ENCODE results near the gene FAM234B. TPM values are rescaled to one million over a fixed set of nuclear protein-coding genes. Genes with fewer than 3 reads are reported as not detected.

FAM234B gene
- total RNA-seq, 1 donor: 3.3 TPM

DNA sequence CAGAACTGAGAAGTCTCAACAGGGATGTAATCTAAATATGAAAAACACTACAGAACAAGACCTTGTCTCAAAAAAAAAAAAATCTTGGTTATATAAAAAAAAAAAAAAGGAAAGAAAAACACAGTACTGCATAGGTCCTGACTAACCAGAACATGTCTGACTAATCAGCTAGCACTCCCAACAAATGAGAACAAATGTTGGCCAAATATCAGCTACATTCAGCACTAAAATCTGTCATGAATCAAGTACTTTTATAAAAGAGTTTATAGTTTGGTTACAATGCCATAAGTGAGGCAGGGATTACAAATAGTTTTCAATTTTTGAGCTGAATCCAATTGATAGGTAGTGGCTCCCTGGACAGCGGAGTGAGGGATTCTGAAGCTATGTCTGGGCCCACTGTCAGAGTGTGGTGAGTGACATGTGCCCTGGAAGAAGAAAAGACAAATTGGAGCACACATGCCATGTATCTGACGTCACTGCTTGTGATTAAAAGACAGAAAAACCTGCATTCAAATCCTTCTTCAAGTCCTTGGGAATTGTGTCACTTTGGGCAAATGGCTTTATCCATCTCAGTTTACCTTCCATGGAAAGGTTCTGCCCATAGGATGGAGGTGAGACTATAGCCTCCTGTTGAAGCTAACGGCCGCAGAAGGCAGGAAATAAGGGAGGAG, 5.6 kb upstream of the FAM234B start:
- H3K79me2 ChIP-seq (ENCODE audit: insufficient read depth, low read length): no peaks in the 10 kb centered on the region
- H3K4me1 ChIP-seq (ENCODE audit: insufficient read depth, low read length): peaks cover 11% of the 10 kb centered on the region
- H3K36me3 ChIP-seq (ENCODE audit: insufficient read depth, low read length): no peaks in the 10 kb centered on the region
- H3K9me3 ChIP-seq (ENCODE audit: low read depth, low read length): no peaks in the 10 kb centered on the region
- TF ChIP-seq, protein P1, sequence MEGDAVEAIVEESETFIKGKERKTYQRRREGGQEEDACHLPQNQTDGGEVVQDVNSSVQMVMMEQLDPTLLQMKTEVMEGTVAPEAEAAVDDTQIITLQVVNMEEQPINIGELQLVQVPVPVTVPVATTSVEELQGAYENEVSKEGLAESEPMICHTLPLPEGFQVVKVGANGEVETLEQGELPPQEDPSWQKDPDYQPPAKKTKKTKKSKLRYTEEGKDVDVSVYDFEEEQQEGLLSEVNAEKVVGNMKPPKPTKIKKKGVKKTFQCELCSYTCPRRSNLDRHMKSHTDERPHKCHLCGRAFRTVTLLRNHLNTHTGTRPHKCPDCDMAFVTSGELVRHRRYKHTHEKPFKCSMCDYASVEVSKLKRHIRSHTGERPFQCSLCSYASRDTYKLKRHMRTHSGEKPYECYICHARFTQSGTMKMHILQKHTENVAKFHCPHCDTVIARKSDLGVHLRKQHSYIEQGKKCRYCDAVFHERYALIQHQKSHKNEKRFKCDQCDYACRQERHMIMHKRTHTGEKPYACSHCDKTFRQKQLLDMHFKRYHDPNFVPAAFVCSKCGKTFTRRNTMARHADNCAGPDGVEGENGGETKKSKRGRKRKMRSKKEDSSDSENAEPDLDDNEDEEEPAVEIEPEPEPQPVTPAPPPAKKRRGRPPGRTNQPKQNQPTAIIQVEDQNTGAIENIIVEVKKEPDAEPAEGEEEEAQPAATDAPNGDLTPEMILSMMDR (IDR thresholded peaks at IDR 0.05; ENCODE audit: extremely low read depth, low read depth, low read length): no peak
- H4K20me1 ChIP-seq (ENCODE audit: insufficient read depth, low read length): no peaks in the 10 kb centered on the region
- H3K27me3 ChIP-seq (ENCODE audit: insufficient read depth, low read length): no peaks in the 10 kb centered on the region
- peak overlapping the region; percentile 54 for H3K27ac ChIP-seq (ENCODE audit: low read depth, low read length)
- H2AFZ ChIP-seq (ENCODE audit: low read length): no peak overlapping the region
- peak overlapping the region; percentile 50 for H3K4me2 ChIP-seq (ENCODE audit: insufficient read depth, low read length)
- no peak overlapping the region for H3K4me3 ChIP-seq (ENCODE audit: insufficient read depth, low read length)
- peak; percentile 95 for DNase-seq (ENCODE audit: insufficient read length, low spot score, missing footprints)

DNA sequence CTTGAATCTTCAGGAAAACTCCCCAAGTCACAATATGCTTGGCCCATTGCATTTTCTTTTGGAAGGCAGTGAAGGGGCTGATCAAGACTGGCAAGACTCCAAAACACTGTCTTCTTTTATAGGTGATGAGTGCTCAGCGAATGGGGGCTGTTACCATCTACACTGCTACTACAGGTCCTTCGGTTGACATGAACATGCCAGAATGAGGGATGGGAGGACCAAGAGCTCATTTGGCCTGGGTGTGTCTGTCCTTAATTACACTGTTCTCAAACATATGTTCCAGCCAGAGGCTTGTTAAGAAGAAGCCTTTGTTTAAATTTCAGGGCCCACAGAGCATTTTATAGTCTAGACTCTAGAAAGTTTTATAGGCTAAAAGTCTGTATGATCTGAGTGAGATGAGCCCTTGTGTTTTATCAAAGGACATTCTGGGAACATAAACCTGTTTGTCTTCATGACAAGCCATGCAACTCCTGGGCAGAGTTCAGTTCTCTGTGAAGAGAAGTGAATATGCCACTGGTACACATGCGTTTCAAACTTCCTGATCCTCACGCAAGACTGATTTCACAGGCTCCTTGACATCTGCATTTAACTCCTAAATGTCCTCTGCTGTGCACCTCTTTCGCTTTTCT, 4.7 kb upstream of the FAM234B start:
- no peak overlapping the region for H3K4me3 ChIP-seq (ENCODE audit: insufficient read depth, low read length)
- H2AFZ ChIP-seq (ENCODE audit: low read length): no peak overlapping the region
- peaks cover 16% of the 10 kb centered on the region for H3K4me1 ChIP-seq (ENCODE audit: insufficient read depth, low read length)
- H3K36me3 ChIP-seq (ENCODE audit: insufficient read depth, low read length): no peaks in the 10 kb centered on the region
- H3K27me3 ChIP-seq (ENCODE audit: insufficient read depth, low read length): no peaks in the 10 kb centered on the region
- no peaks in the 10 kb centered on the region for H3K79me2 ChIP-seq (ENCODE audit: insufficient read depth, low read length)
- no peaks in the 10 kb centered on the region for H4K20me1 ChIP-seq (ENCODE audit: insufficient read depth, low read length)
- no peak for DNase-seq (ENCODE audit: insufficient read length, low spot score, missing footprints)
- TF ChIP-seq, protein P1 (IDR thresholded peaks at IDR 0.05; ENCODE audit: extremely low read depth, low read depth, low read length): no peak
- no peak overlapping the region for H3K4me2 ChIP-seq (ENCODE audit: insufficient read depth, low read length)
- no peaks in the 10 kb centered on the region for H3K9me3 ChIP-seq (ENCODE audit: low read depth, low read length)
- peak overlapping the region; percentile 54 for H3K27ac ChIP-seq (ENCODE audit: low read depth, low read length)

DNA sequence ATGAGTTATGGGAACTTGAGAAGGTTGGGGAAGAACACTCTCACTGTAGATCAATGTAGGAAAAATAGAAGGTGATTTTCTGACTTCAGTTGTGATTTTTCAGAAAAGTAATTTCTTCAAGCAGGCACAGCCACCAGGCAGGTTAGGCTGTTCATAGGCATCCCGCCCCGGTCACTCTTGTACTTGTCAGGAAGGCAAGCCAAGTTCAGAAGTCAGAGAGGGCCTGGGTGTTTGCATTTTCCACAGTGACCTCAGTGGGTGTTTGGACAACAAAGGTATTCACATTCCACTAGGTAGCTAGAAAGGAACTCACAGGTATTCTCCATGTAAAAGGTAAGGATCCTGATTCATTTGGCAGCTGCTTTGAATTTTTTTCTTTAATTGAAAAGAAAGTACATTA, 3.0 kb upstream of the FAM234B start:
- Histone ChIP-seq H3K4me3 (ENCODE audit: insufficient read depth, low read length) (no peak overlapping the region), H3K27me3 (ENCODE audit: insufficient read depth, low read length) (no peaks in the 10 kb centered on the region), H3K4me2 (ENCODE audit: insufficient read depth, low read length) (no peak overlapping the region), H3K9me3 (ENCODE audit: low read depth, low read length) (no peaks in the 10 kb centered on the region), H3K4me1 (ENCODE audit: insufficient read depth, low read length) (peaks cover 24% of the 10 kb centered on the region), H4K20me1 (ENCODE audit: insufficient read depth, low read length) (no peaks in the 10 kb centered on the region), H2AFZ (ENCODE audit: low read length) (no peak overlapping the region), H3K27ac (ENCODE audit: low read depth, low read length) (no peak overlapping the region), H3K36me3 (ENCODE audit: insufficient read depth, low read length) (no peaks in the 10 kb centered on the region), H3K79me2 (ENCODE audit: insufficient read depth, low read length) (peaks cover 5% of the 10 kb centered on the region)
- TF ChIP-seq, protein P1 (IDR thresholded peaks at IDR 0.05; ENCODE audit: extremely low read depth, low read depth, low read length): no peak
- DNase-seq (ENCODE audit: insufficient read length, low spot score, missing footprints): no peak

DNA sequence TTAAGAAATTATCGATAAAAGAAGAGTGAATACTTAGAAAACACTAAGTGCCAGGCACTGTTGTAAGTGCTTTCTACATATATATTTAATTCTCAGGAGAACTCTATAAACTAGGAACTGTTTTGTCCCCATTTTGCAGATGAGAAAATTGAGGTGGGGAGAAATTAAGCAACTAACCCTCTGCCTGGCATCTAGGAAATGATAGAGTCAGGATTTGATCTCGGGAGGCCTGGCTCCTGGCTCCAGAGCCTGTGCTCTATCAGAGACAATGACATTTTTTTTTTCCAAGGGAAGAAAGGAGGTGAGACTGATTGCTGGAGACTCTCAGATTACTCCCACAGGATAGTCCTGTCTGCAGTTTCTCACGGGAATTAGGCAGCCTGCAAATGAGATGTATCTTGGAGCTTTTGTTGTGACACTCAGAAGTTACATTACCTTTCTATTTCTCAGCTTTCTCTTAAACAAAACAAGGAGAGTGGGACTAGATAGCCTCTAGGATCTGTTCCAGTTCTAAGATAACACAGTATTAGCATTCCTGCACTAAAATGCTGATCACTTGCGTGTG, 1.4 kb upstream of the FAM234B start:
- Histone ChIP-seq H3K4me3 (ENCODE audit: insufficient read depth, low read length) (no peak overlapping the region), H3K4me1 (ENCODE audit: insufficient read depth, low read length) (peaks cover 24% of the 10 kb centered on the region), H2AFZ (ENCODE audit: low read length) (no peak overlapping the region), H3K36me3 (ENCODE audit: insufficient read depth, low read length) (no peaks in the 10 kb centered on the region), H3K79me2 (ENCODE audit: insufficient read depth, low read length) (peaks cover 5% of the 10 kb centered on the region), H4K20me1 (ENCODE audit: insufficient read depth, low read length) (no peaks in the 10 kb centered on the region), H3K27ac (ENCODE audit: low read depth, low read length) (no peak overlapping the region), H3K4me2 (ENCODE audit: insufficient read depth, low read length) (no peak overlapping the region), H3K27me3 (ENCODE audit: insufficient read depth, low read length) (no peaks in the 10 kb centered on the region), H3K9me3 (ENCODE audit: low read depth, low read length) (no peaks in the 10 kb centered on the region)
- DNase-seq (ENCODE audit: insufficient read length, low spot score, missing footprints): peak; percentile 58
- TF ChIP-seq, protein P1 (IDR thresholded peaks at IDR 0.05; ENCODE audit: extremely low read depth, low read depth, low read length): no peak
